Loucy (cell line): ENCODE results near the gene WT1.

Experiments
- EZH2phosphoT487 ChIP-seq: fragments of 200-600 bp; IDR thresholded peaks from 2 replicates; pipeline ENCODE4 v1.6.1; 2018; ENCODE audit warnings: antibody characterized with exemption, mild to moderate bottlenecking, moderate library complexity, borderline replicate concordance
- TF ChIP-seq, protein P1 (sequence below): fragments of 200-600 bp; sonication (generic); conservative IDR thresholded peaks from 2 replicates; pipeline ENCODE4 v1.5.1; 2014; ENCODE audit warnings: mild to moderate bottlenecking, antibody characterized with exemption, low read length

DNA sequence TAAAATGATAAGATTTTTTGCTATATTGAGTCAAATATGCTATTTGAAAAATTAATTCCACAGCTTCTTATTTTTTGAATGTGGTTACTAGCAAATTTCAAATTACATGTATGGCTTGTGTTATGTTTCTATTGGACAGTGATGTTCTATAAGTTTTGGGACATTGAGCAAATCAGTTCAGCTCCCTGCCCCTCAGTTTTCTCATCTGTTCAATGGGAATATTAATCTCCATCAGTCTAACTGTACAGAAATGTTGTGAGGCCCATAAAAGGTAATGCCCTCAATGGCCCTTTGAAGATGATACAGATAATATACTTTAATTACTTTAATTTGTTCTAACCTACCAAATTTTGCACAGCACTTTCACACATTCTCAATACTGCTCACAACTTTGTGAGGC, 15.2 kb downstream of the WT1 start:
- TF ChIP-seq, protein P1, sequence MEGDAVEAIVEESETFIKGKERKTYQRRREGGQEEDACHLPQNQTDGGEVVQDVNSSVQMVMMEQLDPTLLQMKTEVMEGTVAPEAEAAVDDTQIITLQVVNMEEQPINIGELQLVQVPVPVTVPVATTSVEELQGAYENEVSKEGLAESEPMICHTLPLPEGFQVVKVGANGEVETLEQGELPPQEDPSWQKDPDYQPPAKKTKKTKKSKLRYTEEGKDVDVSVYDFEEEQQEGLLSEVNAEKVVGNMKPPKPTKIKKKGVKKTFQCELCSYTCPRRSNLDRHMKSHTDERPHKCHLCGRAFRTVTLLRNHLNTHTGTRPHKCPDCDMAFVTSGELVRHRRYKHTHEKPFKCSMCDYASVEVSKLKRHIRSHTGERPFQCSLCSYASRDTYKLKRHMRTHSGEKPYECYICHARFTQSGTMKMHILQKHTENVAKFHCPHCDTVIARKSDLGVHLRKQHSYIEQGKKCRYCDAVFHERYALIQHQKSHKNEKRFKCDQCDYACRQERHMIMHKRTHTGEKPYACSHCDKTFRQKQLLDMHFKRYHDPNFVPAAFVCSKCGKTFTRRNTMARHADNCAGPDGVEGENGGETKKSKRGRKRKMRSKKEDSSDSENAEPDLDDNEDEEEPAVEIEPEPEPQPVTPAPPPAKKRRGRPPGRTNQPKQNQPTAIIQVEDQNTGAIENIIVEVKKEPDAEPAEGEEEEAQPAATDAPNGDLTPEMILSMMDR: no peak
- no peak for TF ChIP-seq EZH2phosphoT487
